AG04450 (cell line): Measurements from ENCODE around the gene EYA3. TPM values are rescaled to one million over a fixed set of nuclear protein-coding genes. Genes with fewer than 3 reads are reported as not detected.

Source experiments
- CTCF ChIA-PET: fragments of 300-600, 350-600 bp; formaldehyde crosslinking; extraction: SDS; loops from one replicate; lab custom pipeline; 2022; ENCODE audit warnings: antibody characterized with exemption, inconsistent platforms; lab: Charles Lee
- POLR2A ChIA-PET: fragments of 350-600 bp; formaldehyde crosslinking; extraction: SDS; loops from one replicate; lab custom pipeline; 2021; ENCODE audit warnings: antibody characterized with exemption, inconsistent platforms; lab: Yijun Ruan, JAX
- DNase-seq: peaks from one replicate; pipeline ENCODE4 v3.0.0-alpha.2; 2011; ENCODE audit warnings: low read depth, low spot score
- H3K27ac ChIP-seq: one replicate; pipeline ENCODE4 v1.5.1; 2012; ENCODE audit warnings: low read depth, low read length, control low read depth
- H3K27me3 ChIP-seq: one replicate; pipeline ENCODE4 v1.6.0; 2012; ENCODE audit warnings: low read length; ENCODE audit not compliant: control insufficient read depth, insufficient read depth
- H3K4me3 ChIP-seq: 2 replicates; pipeline ENCODE4 v1.5.1; 2011; ENCODE audit warnings: mild to moderate bottlenecking, low read depth, low read length, control low read depth
- H3K9me3 ChIP-seq: 2 replicates; pipeline ENCODE4 v1.5.1; 2012; ENCODE audit warnings: low read length; ENCODE audit not compliant: control insufficient read depth, insufficient read depth
- polyA plus RNA-seq: library from polyadenylated mRNA; depleted of rRNA; stranded (reverse); fragments of >200 nt; gene quantifications from 2 replicates; pipeline ENCODE4 v1.2.3, GENCODE V29; 2011
- TF ChIP-seq, protein P1 (sequence below): IDR thresholded peaks from 2 replicates; pipeline ENCODE4 v1.5.1; 2011; ENCODE audit warnings: low read depth, low read length, control low read depth, inconsistent platforms

Gene EYA3
- polyA plus RNA-seq, 1 experiment: 17.0 TPM

DNA sequence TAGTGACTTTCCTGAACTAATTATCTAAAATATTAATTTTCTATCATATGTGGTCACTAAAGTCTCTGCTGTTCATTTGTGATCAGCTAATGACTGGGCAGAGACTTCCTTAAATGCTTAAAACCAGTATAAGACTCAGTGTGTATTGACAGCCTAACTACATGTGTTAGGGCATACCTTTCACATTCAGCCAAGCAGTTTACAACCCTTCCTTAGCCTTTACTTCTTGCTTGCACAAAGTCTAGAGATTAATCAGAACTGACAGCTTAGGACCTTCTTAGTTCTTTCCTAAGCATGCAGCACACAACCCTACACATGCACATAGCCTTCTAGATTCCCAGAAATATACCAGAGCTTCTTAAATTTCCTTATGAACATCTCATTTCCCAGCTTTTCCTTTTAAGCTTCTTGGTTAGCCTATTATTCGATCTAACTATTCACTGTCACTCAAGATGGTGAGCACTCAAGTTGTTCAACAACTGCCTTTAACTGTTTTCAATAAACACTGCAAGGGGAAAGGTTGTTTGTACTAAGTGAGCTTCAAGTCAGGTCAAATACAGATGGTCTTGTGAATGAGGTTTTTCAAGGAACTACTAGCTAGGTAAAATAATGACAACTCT is 13.4 kb downstream of the EYA3 start:
- H3K9me3 ChIP-seq: no peaks in the 10 kb centered on the region
- TF ChIP-seq, protein P1, sequence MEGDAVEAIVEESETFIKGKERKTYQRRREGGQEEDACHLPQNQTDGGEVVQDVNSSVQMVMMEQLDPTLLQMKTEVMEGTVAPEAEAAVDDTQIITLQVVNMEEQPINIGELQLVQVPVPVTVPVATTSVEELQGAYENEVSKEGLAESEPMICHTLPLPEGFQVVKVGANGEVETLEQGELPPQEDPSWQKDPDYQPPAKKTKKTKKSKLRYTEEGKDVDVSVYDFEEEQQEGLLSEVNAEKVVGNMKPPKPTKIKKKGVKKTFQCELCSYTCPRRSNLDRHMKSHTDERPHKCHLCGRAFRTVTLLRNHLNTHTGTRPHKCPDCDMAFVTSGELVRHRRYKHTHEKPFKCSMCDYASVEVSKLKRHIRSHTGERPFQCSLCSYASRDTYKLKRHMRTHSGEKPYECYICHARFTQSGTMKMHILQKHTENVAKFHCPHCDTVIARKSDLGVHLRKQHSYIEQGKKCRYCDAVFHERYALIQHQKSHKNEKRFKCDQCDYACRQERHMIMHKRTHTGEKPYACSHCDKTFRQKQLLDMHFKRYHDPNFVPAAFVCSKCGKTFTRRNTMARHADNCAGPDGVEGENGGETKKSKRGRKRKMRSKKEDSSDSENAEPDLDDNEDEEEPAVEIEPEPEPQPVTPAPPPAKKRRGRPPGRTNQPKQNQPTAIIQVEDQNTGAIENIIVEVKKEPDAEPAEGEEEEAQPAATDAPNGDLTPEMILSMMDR: no peak
- no peaks in the 10 kb centered on the region for H3K27me3 ChIP-seq
- CTCF ChIA-PET: interaction anchor here (1.5 to 1.6 kb wide), 2 partner anchors 17 to 137 kb away, joined by 3 to 7 read pairs; no protein-coding TSS in a partner anchor
- no peak overlapping the region for H3K4me3 ChIP-seq
- POLR2A ChIA-PET: interaction anchor here (1.9 kb wide), 1 partner anchor 7 kb away, joined by 4 read pairs; no protein-coding TSS in a partner anchor
- no peak overlapping the region for H3K27ac ChIP-seq
- no peak for DNase-seq

DNA sequence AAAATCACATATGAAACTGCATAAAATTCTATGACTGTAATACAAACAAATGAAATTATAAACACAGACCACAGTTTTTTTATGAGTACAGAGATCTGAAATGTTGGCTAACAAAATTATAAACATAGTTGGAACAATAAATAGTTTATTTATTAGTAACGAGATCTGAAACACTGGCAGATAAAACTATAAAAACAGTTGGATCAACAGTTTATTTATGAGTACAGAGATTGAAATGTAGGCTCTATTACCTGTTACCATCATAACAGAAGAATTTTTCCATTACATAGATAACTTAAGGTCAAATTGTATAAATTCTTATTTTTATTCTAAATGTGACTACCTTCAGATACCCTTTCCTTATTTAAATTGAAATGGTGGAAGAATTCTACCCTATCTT is 14.5 kb downstream of the EYA3 start:
- CTCF ChIA-PET: no interaction called here
- no peak overlapping the region for H3K27ac ChIP-seq
- no peaks in the 10 kb centered on the region for H3K9me3 ChIP-seq
- TF ChIP-seq, protein P1: no peak
- H3K4me3 ChIP-seq: no peak overlapping the region
- POLR2A ChIA-PET: no interaction called here
- H3K27me3 ChIP-seq: no peaks in the 10 kb centered on the region
- DNase-seq: no peak

DNA sequence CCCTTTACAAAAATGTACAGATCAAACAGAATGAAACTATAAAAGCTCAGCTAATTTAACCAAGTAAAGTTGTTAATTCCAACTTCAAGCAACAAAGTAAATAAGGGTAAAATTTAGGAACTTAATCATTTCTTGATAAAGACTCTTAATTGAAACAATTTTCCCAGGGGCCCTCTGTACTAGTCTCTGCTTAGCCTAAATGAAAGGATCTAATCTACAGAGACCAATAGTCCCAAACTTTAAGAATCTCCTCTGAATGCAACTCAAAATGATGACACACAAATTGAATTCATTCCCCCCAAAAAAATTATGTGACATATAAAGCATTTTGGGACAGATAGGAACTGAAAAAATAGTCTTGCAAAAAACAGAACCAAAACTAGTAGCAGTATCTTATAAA is 16.6 kb downstream of the EYA3 start:
- Histone ChIP-seq H3K27me3 (no peaks in the 10 kb centered on the region), H3K4me3 (no peak overlapping the region), H3K9me3 (no peaks in the 10 kb centered on the region), H3K27ac (no peak overlapping the region)
- DNase-seq: no peak
- POLR2A ChIA-PET: no interaction called here
- TF ChIP-seq, protein P1: no peak
- CTCF ChIA-PET: interaction anchor here (1.2 to 1.3 kb wide), 2 partner anchors 20 to 177 kb away, joined by 3 to 4 read pairs; no protein-coding TSS in a partner anchor

DNA sequence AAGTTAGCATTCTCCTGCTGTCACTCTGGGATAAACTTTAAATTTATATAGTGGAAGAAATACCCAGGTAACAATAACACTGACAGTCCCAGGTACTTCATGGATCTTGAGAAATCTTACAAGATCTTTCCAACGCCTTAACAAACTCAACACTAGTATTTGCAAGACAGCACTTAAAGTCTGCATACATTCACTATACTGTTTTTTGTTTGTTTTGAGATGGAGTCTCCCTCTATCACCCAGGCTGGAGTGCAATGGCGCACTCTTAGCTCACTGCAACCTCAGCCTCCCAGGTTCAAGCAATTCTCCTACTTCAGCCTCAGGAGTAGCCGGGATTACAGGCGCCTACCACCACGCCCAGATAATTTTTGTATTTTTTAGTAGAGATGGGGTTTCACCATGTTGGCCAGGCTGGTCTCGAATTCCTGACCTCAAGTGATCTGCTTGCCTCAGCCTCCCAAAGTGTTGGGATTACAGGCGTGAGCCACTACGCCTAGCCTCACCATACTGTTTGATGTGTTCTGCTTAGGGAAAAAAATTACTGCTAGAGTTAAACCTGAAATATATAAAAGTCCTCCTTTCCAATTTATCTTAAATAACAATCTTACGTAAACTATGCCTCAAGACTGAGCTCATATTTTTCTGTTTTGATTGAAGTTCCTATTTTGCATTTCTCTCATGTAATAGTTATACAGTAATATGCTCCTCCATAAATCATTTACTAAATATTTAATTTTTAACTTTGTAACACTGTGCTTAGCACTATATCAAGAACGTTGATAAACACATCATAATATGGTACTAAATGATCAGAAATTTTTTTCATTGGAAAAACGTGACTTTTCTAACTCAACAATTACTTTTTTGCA is 17.5 kb downstream of the EYA3 start:
- CTCF ChIA-PET: interaction anchor here (1.3 kb wide), 1 partner anchor 178 kb away, joined by 3 read pairs; no protein-coding TSS in a partner anchor
- DNase-seq: no peak
- POLR2A ChIA-PET: no interaction called here
- H3K4me3 ChIP-seq: no peak overlapping the region
- no peaks in the 10 kb centered on the region for H3K27me3 ChIP-seq
- no peak overlapping the region for H3K27ac ChIP-seq
- no peaks in the 10 kb centered on the region for H3K9me3 ChIP-seq
- TF ChIP-seq, protein P1: no peak
